HCT116 (cell line): Measurements from ENCODE around the gene GFI1B. TPM values are rescaled to one million over a fixed set of nuclear protein-coding genes. Genes with fewer than 3 reads are reported as not detected.

Source experiments
- ATAC-seq: fragments of 200-7000 bp; cut with Tn5 transposase; 2 replicates; pipeline ENCODE4 v1.9.1; 2020; ENCODE audit warnings: mild to moderate bottlenecking, moderate library complexity
- BruUV-seq: library from RNA; stranded (reverse); fragments of 400-500 nt; replicated peaks from 2 replicates; lab custom pipeline; 2021; lab: Mats Ljungman, UMichigan
- CTCF ChIA-PET: fragments of 300-600 bp; sonication (Branson Sonifier 250); formaldehyde crosslinking; loops from one replicate; lab custom pipeline; 2021; ENCODE audit warnings: antibody characterized with exemption; lab: Charles Lee
- POLR2A ChIA-PET: fragments of 300-600, 350-600 bp; sonication (Branson Sonifier 250); formaldehyde crosslinking; loops from one replicate; lab custom pipeline; 2021; ENCODE audit warnings: antibody characterized with exemption; lab: Charles Lee
- RAD21 ChIA-PET, 2 experiments: fragments of 300-600 bp; sonication (Branson Sonifier 250); formaldehyde crosslinking; loops; one replicate each; lab custom pipeline; 2023; ENCODE audit warnings: low total read pairs in 2 of 2; ENCODE audit not compliant: uncharacterized antibody in 2 of 2, unreplicated experiment in 2 of 2, low non-redundant PET in 1 of 2; lab: Charles Lee
- DNase-seq: peaks from one replicate; pipeline ENCODE4 v3.0.0-alpha.2; 2010; ENCODE audit warnings: low read depth, low spot score
- H2AFZ ChIP-seq: fragments of 200-600 bp; shearing (Covaris generic), sonication (generic); 2 replicates; pipeline ENCODE4 v1.6.1; 2017; ENCODE audit warnings: low read depth, mixed run types, mixed read lengths, antibody characterized with exemption, low read length; ENCODE audit not compliant: poor library complexity, severe bottlenecking
- H3K27ac ChIP-seq: 2 replicates; pipeline ENCODE4 v1.5.1; 2012; ENCODE audit warnings: low read depth, low read length
- H3K27me3 ChIP-seq: fragments of 200-600 bp; sonication (generic); 2 replicates; pipeline ENCODE4 v1.6.1; 2016; ENCODE audit warnings: mixed run types, low read length, mixed read lengths; ENCODE audit not compliant: insufficient read depth
- H3K36me3 ChIP-seq, 2 experiments: fragments of 200-500 bp in 1 of 2; fragments of 200-600 bp in 1 of 2; sonication (Bioruptor generic) in 1 of 2; sonication (generic) in 1 of 2; 2 replicates each; pipeline versions ENCODE4 v1.5.1 to v1.6.1; 2014 to 2016; ENCODE audit warnings: low read length in 2 of 2, inconsistent platforms in 1 of 2, mixed read lengths in 1 of 2, mixed run types in 1 of 2; ENCODE audit not compliant: insufficient read depth in 2 of 2, control insufficient read depth in 1 of 2
- H3K4me1 ChIP-seq, 2 experiments: fragments of 200-600 bp in 1 of 2; sonication (generic) in 1 of 2; 2 replicates each; pipeline versions ENCODE4 v1.5.1 to v1.6.1; 2012 to 2017; ENCODE audit warnings: low read length in 2 of 2, inconsistent platforms in 1 of 2, mild to moderate bottlenecking in 1 of 2, mixed read lengths in 1 of 2, mixed run types in 1 of 2, moderate library complexity in 1 of 2; ENCODE audit not compliant: insufficient read depth in 2 of 2, control insufficient read depth in 1 of 2
- H3K4me2 ChIP-seq: fragments of 200-600 bp; sonication (generic); 2 replicates; pipeline ENCODE4 v1.6.1; 2017; ENCODE audit warnings: mixed run types, low read length, mixed read lengths
- H3K4me3 ChIP-seq, 2 experiments: fragments of 200-600 bp in 1 of 2; sonication (generic) in 1 of 2; replicated peaks in 1 of 2; 2 replicates each; pipeline ENCODE4 v1.5.1; 2011 to 2016; ENCODE audit warnings: low read length in 2 of 2, control low read depth in 1 of 2, low read depth in 1 of 2, mild to moderate bottlenecking in 1 of 2, mixed read lengths in 1 of 2, mixed run types in 1 of 2
- H3K79me2 ChIP-seq: fragments of 200-600 bp; sonication (generic); 2 replicates; pipeline ENCODE4 v1.6.1; 2017; ENCODE audit warnings: mild to moderate bottlenecking, mixed run types, low read length, moderate library complexity, mixed read lengths; ENCODE audit not compliant: insufficient read depth
- H3K9ac ChIP-seq: fragments of 200-600 bp; sonication (generic); 2 replicates; pipeline ENCODE4 v1.6.1; 2016; ENCODE audit warnings: low read length, mixed read lengths
- H3K9me2 ChIP-seq: fragments of 200-600 bp; sonication (generic), shearing (Covaris generic); 2 replicates; pipeline ENCODE4 v1.6.1; 2017; ENCODE audit warnings: mixed run types, mild to moderate bottlenecking, moderate library complexity; ENCODE audit not compliant: insufficient read depth
- H3K9me3 ChIP-seq, 2 experiments: fragments of 200-500 bp in 1 of 2; fragments of 200-600 bp in 1 of 2; sonication (Bioruptor generic) in 1 of 2; sonication (generic) in 1 of 2; 2 replicates each; pipeline ENCODE4 v1.6.1; 2014 to 2017; ENCODE audit warnings: low read length in 2 of 2, mixed read lengths in 2 of 2, inconsistent platforms in 1 of 2, low read depth in 1 of 2, mild to moderate bottlenecking in 1 of 2, mixed run types in 1 of 2, moderate library complexity in 1 of 2; ENCODE audit not compliant: control insufficient read depth in 1 of 2, insufficient read depth in 1 of 2
- H4K20me1 ChIP-seq: fragments of 200-600 bp; sonication (generic), shearing (Covaris generic); 2 replicates; pipeline ENCODE4 v1.6.1; 2017; ENCODE audit warnings: mixed run types, mild to moderate bottlenecking, moderate library complexity; ENCODE audit not compliant: insufficient read depth
- CBX3 ChIP-seq: IDR thresholded peaks from 2 replicates; pipeline ENCODE4 v1.6.1; 2012; ENCODE audit warnings: low read depth
- ELF1 ChIP-seq: IDR thresholded peaks from 2 replicates; pipeline ENCODE4 v1.6.1; 2012; ENCODE audit warnings: low read depth, borderline replicate concordance
- EZH2phosphoT487 ChIP-seq: fragments of 200-600 bp; IDR thresholded peaks from 2 replicates; pipeline ENCODE4 v1.6.1; 2018; ENCODE audit warnings: antibody characterized with exemption, borderline replicate concordance
- FOSL1 ChIP-seq: IDR thresholded peaks from 2 replicates; pipeline ENCODE4 v1.6.1; 2012; ENCODE audit warnings: low read depth
- JUND ChIP-seq: IDR thresholded peaks from 2 replicates; pipeline ENCODE4 v1.6.1; 2012
- SRF ChIP-seq: IDR thresholded peaks from 2 replicates; pipeline ENCODE4 v1.6.1; 2012; ENCODE audit warnings: low read depth
- TCF7L2 ChIP-seq: IDR thresholded peaks from 2 replicates; pipeline ENCODE4 v1.7.0; 2011; ENCODE audit warnings: borderline replicate concordance, inconsistent platforms; ENCODE audit not compliant: insufficient read depth, insufficient read length; ENCODE audit errors: extremely low read depth
- YY1 ChIP-seq: IDR thresholded peaks from 2 replicates; pipeline ENCODE4 v1.6.1; 2011; ENCODE audit warnings: low read length, low read depth, moderate library complexity, mild to moderate bottlenecking; ENCODE audit not compliant: insufficient replicate concordance; ENCODE audit errors: extremely low read depth
- ZFX ChIP-seq: fragments of 450-650 bp; IDR thresholded peaks from 2 replicates; pipeline ENCODE4 v1.6.1; 2017
- ZNF274 ChIP-seq: fragments of 200-500 bp; sonication (Bioruptor generic); IDR thresholded peaks from 2 replicates; pipeline ENCODE4 v1.6.1; 2014; ENCODE audit warnings: mild to moderate bottlenecking, low read depth, low read length, inconsistent platforms
- intact Hi-C: fragments of 100-400 bp; cut with micrococcal nuclease; formaldehyde crosslinking; loops from 2 replicates; pipeline ENCODE4 v1.10.0; 2022
- total RNA-seq: library from RNA; stranded (reverse); gene quantifications from one replicate; pipeline ENCODE4 v1.2.1, GENCODE V29; 2021; ENCODE audit not compliant: unreplicated experiment
- TF ChIP-seq, protein P1 (sequence below): IDR thresholded peaks from 2 replicates; pipeline ENCODE4 v1.6.1; 2012
- TF ChIP-seq, protein P2 (sequence below): IDR thresholded peaks from 2 replicates; pipeline ENCODE4 v1.6.1; 2012; ENCODE audit warnings: low read depth

The GFI1B gene
- total RNA-seq, 1 experiment from 2014 or later, result 0.20 TPM

DNA sequence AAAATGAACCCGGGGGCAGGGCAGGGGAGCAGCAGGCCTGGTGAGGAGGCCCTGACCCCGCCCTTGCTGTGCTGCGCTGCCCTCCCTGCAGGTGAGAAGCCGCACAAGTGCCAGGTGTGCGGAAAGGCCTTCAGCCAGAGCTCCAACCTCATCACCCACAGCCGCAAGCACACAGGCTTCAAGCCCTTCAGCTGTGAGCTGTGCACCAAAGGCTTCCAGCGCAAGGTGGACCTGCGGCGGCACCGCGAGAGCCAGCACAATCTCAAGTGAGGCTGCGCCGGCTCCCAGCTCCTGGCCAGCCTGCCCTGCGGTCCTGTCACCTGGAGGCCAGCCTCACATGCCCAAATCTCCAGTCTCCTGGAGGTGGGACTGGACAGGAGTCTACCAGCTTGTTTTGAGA, 12.3 kb downstream of the GFI1B start:
- DNase-seq, result no peak
- TF ChIP-seq YY1, result no peak
- no peak for TF ChIP-seq SRF
- TF ChIP-seq CBX3, result no peak
- no peak for TF ChIP-seq ZNF274
- TF ChIP-seq ZFX, result no peak
- TF ChIP-seq FOSL1, result no peak
- TF ChIP-seq ELF1, result no peak
- TF ChIP-seq, protein P1, sequence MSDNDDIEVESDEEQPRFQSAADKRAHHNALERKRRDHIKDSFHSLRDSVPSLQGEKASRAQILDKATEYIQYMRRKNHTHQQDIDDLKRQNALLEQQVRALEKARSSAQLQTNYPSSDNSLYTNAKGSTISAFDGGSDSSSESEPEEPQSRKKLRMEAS, result no peak
- no peak for TF ChIP-seq JUND
- no peak for TF ChIP-seq TCF7L2
- no peak overlapping the region for H3K9ac ChIP-seq
- no TSS peak for BruUV-seq
- ATAC-seq, result no peak
- no peak overlapping the region for H2AFZ ChIP-seq
- POLR2A ChIA-PET, result no interaction called here
- no peak overlapping the region for H3K27ac ChIP-seq
- peaks cover 0 to 17% of the 10 kb centered on the region in 2 experiments; a peak in 2 of 4 replicates for H3K4me1 ChIP-seq
- H3K4me3 ChIP-seq, result no peak overlapping the region
- RAD21 ChIA-PET, result no interaction called here
- intact Hi-C loops, result no loop called here
- no peak overlapping the region for H3K4me2 ChIP-seq
- H3K36me3 ChIP-seq, result no peaks in the 10 kb centered on the region
- H3K79me2 ChIP-seq, result no peaks in the 10 kb centered on the region
- no peaks in the 10 kb centered on the region for H4K20me1 ChIP-seq
- no peaks in the 10 kb centered on the region for H3K9me2 ChIP-seq
- H3K9me3 ChIP-seq, result no peaks in the 10 kb centered on the region
- CTCF ChIA-PET, result no interaction called here
- H3K27me3 ChIP-seq, result peaks cover 7% of the 10 kb centered on the region; the same call in 1 of the 2 replicates

DNA sequence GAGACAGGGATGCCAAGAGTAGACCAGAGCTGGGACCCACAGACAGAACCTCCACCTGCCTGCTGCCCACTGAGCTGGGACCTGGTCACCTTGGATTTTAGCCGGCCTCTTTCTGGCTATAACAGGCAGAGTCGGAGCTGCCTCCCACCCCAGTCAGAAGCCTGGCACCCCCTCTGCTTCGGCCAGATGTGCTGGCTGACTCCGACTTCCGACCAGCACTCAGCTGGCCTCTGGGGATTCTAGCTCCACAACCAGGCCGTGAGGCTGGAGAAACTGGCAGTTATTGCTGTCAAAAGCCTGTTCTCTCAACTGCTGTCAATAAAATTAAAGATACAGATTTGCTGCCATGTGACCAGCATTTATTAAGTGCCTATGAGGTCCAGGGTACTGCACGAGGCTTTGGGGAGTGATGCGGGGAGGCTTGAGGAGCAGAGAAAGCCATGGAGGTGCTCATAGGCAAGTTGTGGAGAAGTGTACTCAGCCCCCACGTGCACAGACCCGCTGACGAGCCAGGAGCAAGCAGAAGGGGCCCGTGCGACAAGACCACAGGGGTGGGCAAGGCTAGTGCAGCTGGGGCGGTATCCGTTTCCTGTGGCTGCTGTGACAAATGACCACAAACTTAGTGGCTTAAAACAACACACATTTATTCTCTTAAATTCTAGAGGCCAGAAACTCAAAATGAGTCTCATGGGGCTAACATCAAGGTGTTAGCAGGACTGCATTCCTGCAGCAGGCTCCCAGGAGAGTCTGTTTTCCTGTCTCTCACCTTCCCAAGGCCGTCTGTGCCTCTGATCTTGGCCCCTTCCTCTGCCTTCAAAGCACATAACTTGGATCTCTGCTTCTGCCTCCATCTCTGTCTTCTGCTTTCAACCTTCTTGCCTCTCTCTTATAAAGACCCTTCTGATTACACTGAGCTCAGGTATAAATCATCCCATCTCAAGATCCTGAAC, 13.1 kb downstream of the GFI1B start:
- DNase-seq (no peak), ATAC-seq (no peak)
- peaks cover 7% of the 10 kb centered on the region; the same call in 1 of the 2 replicates for H3K27me3 ChIP-seq
- H3K9ac ChIP-seq, result no peak overlapping the region
- no peaks in the 10 kb centered on the region for H3K9me2 ChIP-seq
- TF ChIP-seq, protein P2, sequence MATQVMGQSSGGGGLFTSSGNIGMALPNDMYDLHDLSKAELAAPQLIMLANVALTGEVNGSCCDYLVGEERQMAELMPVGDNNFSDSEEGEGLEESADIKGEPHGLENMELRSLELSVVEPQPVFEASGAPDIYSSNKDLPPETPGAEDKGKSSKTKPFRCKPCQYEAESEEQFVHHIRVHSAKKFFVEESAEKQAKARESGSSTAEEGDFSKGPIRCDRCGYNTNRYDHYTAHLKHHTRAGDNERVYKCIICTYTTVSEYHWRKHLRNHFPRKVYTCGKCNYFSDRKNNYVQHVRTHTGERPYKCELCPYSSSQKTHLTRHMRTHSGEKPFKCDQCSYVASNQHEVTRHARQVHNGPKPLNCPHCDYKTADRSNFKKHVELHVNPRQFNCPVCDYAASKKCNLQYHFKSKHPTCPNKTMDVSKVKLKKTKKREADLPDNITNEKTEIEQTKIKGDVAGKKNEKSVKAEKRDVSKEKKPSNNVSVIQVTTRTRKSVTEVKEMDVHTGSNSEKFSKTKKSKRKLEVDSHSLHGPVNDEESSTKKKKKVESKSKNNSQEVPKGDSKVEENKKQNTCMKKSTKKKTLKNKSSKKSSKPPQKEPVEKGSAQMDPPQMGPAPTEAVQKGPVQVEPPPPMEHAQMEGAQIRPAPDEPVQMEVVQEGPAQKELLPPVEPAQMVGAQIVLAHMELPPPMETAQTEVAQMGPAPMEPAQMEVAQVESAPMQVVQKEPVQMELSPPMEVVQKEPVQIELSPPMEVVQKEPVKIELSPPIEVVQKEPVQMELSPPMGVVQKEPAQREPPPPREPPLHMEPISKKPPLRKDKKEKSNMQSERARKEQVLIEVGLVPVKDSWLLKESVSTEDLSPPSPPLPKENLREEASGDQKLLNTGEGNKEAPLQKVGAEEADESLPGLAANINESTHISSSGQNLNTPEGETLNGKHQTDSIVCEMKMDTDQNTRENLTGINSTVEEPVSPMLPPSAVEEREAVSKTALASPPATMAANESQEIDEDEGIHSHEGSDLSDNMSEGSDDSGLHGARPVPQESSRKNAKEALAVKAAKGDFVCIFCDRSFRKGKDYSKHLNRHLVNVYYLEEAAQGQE, result no peak
- TF ChIP-seq YY1 (no peak), SRF (no peak), ZFX (no peak), EZH2phosphoT487 (no peak)
- TF ChIP-seq, protein P1, result no peak
- H2AFZ ChIP-seq, result no peak overlapping the region
- ChIA-PET RAD21 (no interaction called here), CTCF (no interaction called here), POLR2A (no interaction called here)
- no peak overlapping the region for H3K4me3 ChIP-seq
- intact Hi-C loops, result no loop called here
- no peaks in the 10 kb centered on the region for H3K9me3 ChIP-seq
- no peak overlapping the region for H3K27ac ChIP-seq
- BruUV-seq, result no TSS peak
- H3K4me2 ChIP-seq, result no peak overlapping the region
- peaks cover 0 to 11% of the 10 kb centered on the region in 2 experiments; a peak in 2 of 4 replicates for H3K4me1 ChIP-seq
- H3K79me2 ChIP-seq, result no peaks in the 10 kb centered on the region
- no peaks in the 10 kb centered on the region for H4K20me1 ChIP-seq
- H3K36me3 ChIP-seq, result no peaks in the 10 kb centered on the region
